Measurements from ENCODE around the gene RGL1. TPM values are rescaled to one million over a fixed set of nuclear protein-coding genes. Genes with fewer than 3 reads are reported as not detected.

The RGL1 gene
- total RNA-seq, 1 experiment from 2014 or later: 1.5 TPM

DNA sequence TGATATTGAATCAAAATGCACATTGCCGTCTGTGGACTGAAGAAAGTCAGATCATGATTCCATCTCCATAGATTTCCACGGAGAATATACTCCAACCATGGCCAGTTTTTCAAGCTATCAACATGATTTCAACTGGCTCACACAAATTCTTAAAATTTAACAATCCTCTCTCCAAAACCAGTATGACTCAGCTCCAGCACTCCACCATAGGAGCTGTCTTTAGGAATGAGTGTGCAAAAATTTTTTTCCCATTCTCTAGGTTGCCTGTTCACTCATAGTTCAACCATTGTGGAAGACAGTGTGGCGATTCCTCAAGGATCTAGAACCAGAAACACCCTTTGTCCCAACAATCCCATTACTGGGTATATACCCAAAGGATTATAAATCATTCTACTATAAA, 40.8 kb downstream of the RGL1 start:
- POLR2A ChIA-PET (ENCODE audit: unreplicated experiment): no interaction called here
- intact Hi-C loops (cut with micrococcal nuclease): no loop called here

DNA sequence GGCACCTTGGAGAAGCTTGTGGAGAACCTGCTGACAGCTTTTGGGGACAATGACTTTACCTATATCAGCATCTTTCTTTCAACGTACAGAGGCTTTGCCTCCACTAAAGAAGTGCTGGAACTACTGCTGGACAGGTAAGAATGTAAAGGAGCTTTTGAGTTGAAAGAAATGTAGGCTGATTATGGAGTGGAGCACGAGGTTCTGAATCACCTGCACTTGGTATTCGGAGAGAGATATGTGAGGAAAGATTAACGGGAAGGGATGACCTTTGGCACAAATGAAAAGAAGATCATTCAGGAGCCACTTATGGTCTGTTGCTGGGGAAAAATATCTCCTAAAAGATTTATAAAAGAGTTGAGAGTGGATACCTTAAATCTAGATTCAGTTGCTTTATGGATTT, 42.7 kb downstream of the RGL1 start:
- BruUV-seq (replicated peaks): no TSS peak
- no peaks in the 10 kb centered on the region for H3K79me2 ChIP-seq (ENCODE audit: low read length)
- peaks cover 32% of the 10 kb centered on the region for H3K4me1 ChIP-seq (ENCODE audit: insufficient read depth, low read length)
- ChIA-PET POLR2A (ENCODE audit: unreplicated experiment) (no interaction called here), CTCF (no interaction called here)
- no peaks in the 10 kb centered on the region for H3K27me3 ChIP-seq (ENCODE audit: low read length)
- no peaks in the 10 kb centered on the region for H4K20me1 ChIP-seq (ENCODE audit: low read length)
- no peaks in the 10 kb centered on the region for H3K36me3 ChIP-seq (ENCODE audit: low read depth, low read length)
- H2AFZ ChIP-seq (ENCODE audit: low read length): no peak overlapping the region
- intact Hi-C loops (cut with micrococcal nuclease): no loop called here
- no peak overlapping the region for H3K9ac ChIP-seq (ENCODE audit: low read length)
- DNase-seq (no peak), ATAC-seq (no peak)
- TF ChIP-seq EZH2phosphoT487 (IDR thresholded peaks at IDR 0.05; ENCODE audit: borderline replicate concordance, low read length): no peak
- no peak overlapping the region for H3K27ac ChIP-seq (ENCODE audit: low read length)
- H3K9me2 ChIP-seq (replicated peaks; ENCODE audit: low read length): no peaks in the 10 kb centered on the region
- H3K9me3 ChIP-seq (ENCODE audit: low read length): no peaks in the 10 kb centered on the region
- no peak overlapping the region for H3K4me3 ChIP-seq (ENCODE audit: low read length)
- H3K4me2 ChIP-seq (ENCODE audit: low read length): no peak overlapping the region
- H3F3A ChIP-seq (ENCODE audit: low read length, unreplicated experiment): no peaks in the 10 kb centered on the region

More for the DNA sequence above, 40.8 kb downstream of the RGL1 start:
- no peaks in the 10 kb centered on the region for H3K36me3 ChIP-seq (ENCODE audit: low read depth, low read length)
- peaks cover 36% of the 10 kb centered on the region for H3K4me1 ChIP-seq (ENCODE audit: insufficient read depth, low read length)
- no peak overlapping the region for H3K4me3 ChIP-seq (ENCODE audit: low read length)
- no peak overlapping the region for H2AFZ ChIP-seq (ENCODE audit: low read length)
- CTCF ChIA-PET: no interaction called here
- no peaks in the 10 kb centered on the region for H3K79me2 ChIP-seq (ENCODE audit: low read length)
- TF ChIP-seq, protein P1, sequence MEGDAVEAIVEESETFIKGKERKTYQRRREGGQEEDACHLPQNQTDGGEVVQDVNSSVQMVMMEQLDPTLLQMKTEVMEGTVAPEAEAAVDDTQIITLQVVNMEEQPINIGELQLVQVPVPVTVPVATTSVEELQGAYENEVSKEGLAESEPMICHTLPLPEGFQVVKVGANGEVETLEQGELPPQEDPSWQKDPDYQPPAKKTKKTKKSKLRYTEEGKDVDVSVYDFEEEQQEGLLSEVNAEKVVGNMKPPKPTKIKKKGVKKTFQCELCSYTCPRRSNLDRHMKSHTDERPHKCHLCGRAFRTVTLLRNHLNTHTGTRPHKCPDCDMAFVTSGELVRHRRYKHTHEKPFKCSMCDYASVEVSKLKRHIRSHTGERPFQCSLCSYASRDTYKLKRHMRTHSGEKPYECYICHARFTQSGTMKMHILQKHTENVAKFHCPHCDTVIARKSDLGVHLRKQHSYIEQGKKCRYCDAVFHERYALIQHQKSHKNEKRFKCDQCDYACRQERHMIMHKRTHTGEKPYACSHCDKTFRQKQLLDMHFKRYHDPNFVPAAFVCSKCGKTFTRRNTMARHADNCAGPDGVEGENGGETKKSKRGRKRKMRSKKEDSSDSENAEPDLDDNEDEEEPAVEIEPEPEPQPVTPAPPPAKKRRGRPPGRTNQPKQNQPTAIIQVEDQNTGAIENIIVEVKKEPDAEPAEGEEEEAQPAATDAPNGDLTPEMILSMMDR (conservative IDR thresholded peaks at IDR 0.05; ENCODE audit: low read depth, low read length): no peak
- TF ChIP-seq EZH2 (IDR thresholded peaks at IDR 0.05; ENCODE audit: low read length, unreplicated experiment) (no peak), EZH2phosphoT487 (IDR thresholded peaks at IDR 0.05; ENCODE audit: borderline replicate concordance, low read length) (no peak)
- H3K9ac ChIP-seq (ENCODE audit: low read length): no peak overlapping the region
- H4K20me1 ChIP-seq (ENCODE audit: low read length): no peaks in the 10 kb centered on the region
- DNase-seq: peak; percentile 25
- no peak for ATAC-seq
- H3F3A ChIP-seq (ENCODE audit: low read length, unreplicated experiment): no peaks in the 10 kb centered on the region
- no peaks in the 10 kb centered on the region for H3K9me3 ChIP-seq (ENCODE audit: low read length)
- H3K27ac ChIP-seq (ENCODE audit: low read length): no peak overlapping the region
- H3K27me3 ChIP-seq (ENCODE audit: low read length): no peaks in the 10 kb centered on the region
- no TSS peak for BruUV-seq (replicated peaks)
- no peaks in the 10 kb centered on the region for H3K9me2 ChIP-seq (replicated peaks; ENCODE audit: low read length)
- H3K4me2 ChIP-seq (ENCODE audit: low read length): no peak overlapping the region

DNA sequence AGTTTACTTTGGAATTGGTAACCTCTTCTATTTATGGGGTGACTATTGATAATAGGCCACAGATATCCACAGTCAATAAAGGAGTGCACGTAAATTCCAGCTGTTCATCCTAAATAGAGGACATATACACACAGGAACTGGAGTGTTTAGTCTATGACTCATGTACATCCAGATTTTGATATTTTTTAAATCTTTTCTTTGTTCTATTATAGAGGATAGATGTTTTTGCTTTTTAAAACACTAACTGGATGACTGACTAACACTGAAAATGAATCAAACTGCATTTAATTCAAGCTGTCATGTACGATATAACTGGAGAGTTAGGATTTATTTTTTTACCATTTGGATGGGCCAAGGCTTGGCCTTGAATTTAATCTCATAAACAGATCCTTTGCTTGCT, 45.9 kb downstream of the RGL1 start:
- H3K36me3 ChIP-seq (ENCODE audit: low read depth, low read length): no peaks in the 10 kb centered on the region
- no peak overlapping the region for H2AFZ ChIP-seq (ENCODE audit: low read length)
- peak overlapping the region; percentile 28 for H3K27ac ChIP-seq (ENCODE audit: low read length)
- H3K9me3 ChIP-seq (ENCODE audit: low read length): no peaks in the 10 kb centered on the region
- BruUV-seq (replicated peaks): no TSS peak
- H3K79me2 ChIP-seq (ENCODE audit: low read length): no peaks in the 10 kb centered on the region
- peak overlapping the region; percentile 38; the same call in 1 of the 2 replicates for H3K4me2 ChIP-seq (ENCODE audit: low read length)
- no peaks in the 10 kb centered on the region for H4K20me1 ChIP-seq (ENCODE audit: low read length)
- no peaks in the 10 kb centered on the region for H3K27me3 ChIP-seq (ENCODE audit: low read length)
- ChIA-PET CTCF (interaction anchor here (0.9 kb wide), 1 partner anchor 31 kb away, joined by 4 read pairs; no protein-coding TSS in a partner anchor), POLR2A (ENCODE audit: unreplicated experiment) (no interaction called here)
- DNase-seq (peak; percentile 19), ATAC-seq (peak; percentile 92)
- no peaks in the 10 kb centered on the region for H3F3A ChIP-seq (ENCODE audit: low read length, unreplicated experiment)
- no peak overlapping the region for H3K4me3 ChIP-seq (ENCODE audit: low read length)
- no peaks in the 10 kb centered on the region for H3K9me2 ChIP-seq (replicated peaks; ENCODE audit: low read length)
- intact Hi-C loops (cut with micrococcal nuclease): no loop called here
- H3K4me1 ChIP-seq (ENCODE audit: insufficient read depth, low read length): peaks cover 16% of the 10 kb centered on the region
- no peak overlapping the region for H3K9ac ChIP-seq (ENCODE audit: low read length)
- no peak for TF ChIP-seq EZH2 (IDR thresholded peaks at IDR 0.05; ENCODE audit: low read length, unreplicated experiment)

DNA sequence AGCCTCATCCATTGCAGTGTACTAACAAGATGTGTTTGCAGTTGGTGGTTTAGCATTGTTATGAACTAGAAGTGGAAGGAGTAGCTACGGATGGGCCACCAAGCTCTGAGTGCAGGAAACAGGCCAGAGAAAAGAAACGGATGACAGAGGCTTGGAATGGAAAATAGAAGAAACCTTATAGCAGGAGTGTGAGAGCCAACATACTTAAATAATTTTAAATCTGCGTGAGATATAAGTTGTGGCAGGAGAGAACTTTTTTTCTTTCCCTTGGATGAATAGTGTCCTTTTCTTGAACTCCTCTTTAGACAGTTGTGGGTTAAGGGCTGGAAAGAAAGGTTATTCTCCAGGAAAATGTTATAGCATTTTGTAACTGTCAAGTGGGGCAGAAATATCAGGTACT, 54.2 kb downstream of the RGL1 start:
- H3K9ac ChIP-seq (ENCODE audit: low read length): no peak overlapping the region
- ChIA-PET CTCF (no interaction called here), POLR2A (ENCODE audit: unreplicated experiment) (no interaction called here)
- no peaks in the 10 kb centered on the region for H3K4me1 ChIP-seq (ENCODE audit: insufficient read depth, low read length)
- intact Hi-C loops (cut with micrococcal nuclease): no loop called here
- H3K4me2 ChIP-seq (ENCODE audit: low read length): no peak overlapping the region
- no peaks in the 10 kb centered on the region for H3F3A ChIP-seq (ENCODE audit: low read length, unreplicated experiment)
- H3K36me3 ChIP-seq (ENCODE audit: low read depth, low read length): no peaks in the 10 kb centered on the region
- no peak overlapping the region for H2AFZ ChIP-seq (ENCODE audit: low read length)
- no peaks in the 10 kb centered on the region for H3K9me3 ChIP-seq (ENCODE audit: low read length)
- H3K4me3 ChIP-seq (ENCODE audit: low read length): no peak overlapping the region
- no peaks in the 10 kb centered on the region for H3K79me2 ChIP-seq (ENCODE audit: low read length)
- no TSS peak for BruUV-seq (replicated peaks)
- H3K27ac ChIP-seq (ENCODE audit: low read length): no peak overlapping the region
- no peaks in the 10 kb centered on the region for H3K27me3 ChIP-seq (ENCODE audit: low read length)
- TF ChIP-seq, protein P1 (conservative IDR thresholded peaks at IDR 0.05; ENCODE audit: low read depth, low read length): no peak
- TF ChIP-seq EZH2 (IDR thresholded peaks at IDR 0.05; ENCODE audit: low read length, unreplicated experiment): no peak
- TF ChIP-seq EZH2phosphoT487 (IDR thresholded peaks at IDR 0.05; ENCODE audit: borderline replicate concordance, low read length): no peak
- no peaks in the 10 kb centered on the region for H3K9me2 ChIP-seq (replicated peaks; ENCODE audit: low read length)
- no peak for ATAC-seq
- H4K20me1 ChIP-seq (ENCODE audit: low read length): no peaks in the 10 kb centered on the region
- no peak for DNase-seq

Data from PC-3 (cell line).